IgD-negative memory B cell (primary cell): Measurements from ENCODE around the gene CDC42BPA. TPM values are rescaled to one million over a fixed set of nuclear protein-coding genes. Genes with fewer than 3 reads are reported as not detected.
"Not testable (repeated sequence)": the region's sequence is repeated elsewhere in the genome, so short reads cannot be mapped to it uniquely, and the experiment has no call there.

Experiments used
- H3K27ac Mint-ChIP-seq, 3 donors: one replicate each; pipeline ENCODE4 v1.8.0; 2020 to 2022; ENCODE audit warnings: mild to moderate bottlenecking in 3 of 3, mixed read lengths in 3 of 3, moderate library complexity in 1 of 3
- H3K27me3 Mint-ChIP-seq: one replicate; pipeline ENCODE4 v1.8.0; 2021; ENCODE audit warnings: mixed read lengths
- H3K36me3 Mint-ChIP-seq: one replicate; pipeline ENCODE4 v1.8.0; 2020; ENCODE audit warnings: mild to moderate bottlenecking, mixed read lengths
- H3K4me1 Mint-ChIP-seq, 3 donors: one replicate each; pipeline ENCODE4 v1.8.0; 2020 to 2022; ENCODE audit warnings: mixed read lengths in 3 of 3, mild to moderate bottlenecking in 1 of 3
- H3K4me3 Mint-ChIP-seq, 4 donors: one replicate each; pipeline ENCODE4 v1.8.0; 2020 to 2022; ENCODE audit warnings: mild to moderate bottlenecking in 4 of 4, mixed read lengths in 4 of 4, moderate library complexity in 3 of 4
- H3K9me3 Mint-ChIP-seq, 3 donors: one replicate each; pipeline ENCODE4 v1.8.0; 2020 to 2021; ENCODE audit warnings: mixed read lengths in 3 of 3, mild to moderate bottlenecking in 1 of 3
- polyA plus RNA-seq: library from polyadenylated mRNA; unstranded; fragments of 300-500 nt; fragmentation: Illumina TruSeq; gene quantifications from one replicate; pipeline ENCODE4 v1.2.3, GENCODE V29; 2021

CDC42BPA gene
- polyA plus RNA-seq, 1 donor from 2014 or later, result not detected

DNA sequence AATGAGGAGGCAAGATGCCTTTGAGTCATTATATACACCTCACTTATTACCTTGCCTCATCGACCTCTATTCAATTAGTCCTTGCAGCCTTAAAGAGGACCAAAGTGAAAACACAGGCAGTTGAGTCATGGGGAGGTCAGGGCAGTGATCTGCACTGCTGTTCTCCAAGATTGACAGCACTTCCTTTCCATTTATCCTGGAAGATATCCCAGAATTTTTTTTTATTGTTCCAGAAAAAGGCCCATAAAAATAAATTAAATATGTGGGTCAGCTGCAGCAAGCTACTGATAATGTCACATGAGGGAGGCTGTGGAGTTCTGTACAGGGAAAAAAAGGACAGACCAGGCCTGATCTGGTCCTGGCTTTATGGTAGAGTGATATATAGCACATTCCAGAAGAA lies 33.2 kb upstream of the CDC42BPA start:
- Mint-ChIP-seq H3K4me1 (no peaks in the 10 kb centered on the region), H3K36me3 (no peaks in the 10 kb centered on the region), H3K9me3 (peaks cover 0 to 4% (median 0%) of the 10 kb centered on the region in 3 donors), H3K4me3 (no peak overlapping the region), H3K27me3 (peaks cover 6% of the 10 kb centered on the region), H3K27ac (no peak overlapping the region)

DNA sequence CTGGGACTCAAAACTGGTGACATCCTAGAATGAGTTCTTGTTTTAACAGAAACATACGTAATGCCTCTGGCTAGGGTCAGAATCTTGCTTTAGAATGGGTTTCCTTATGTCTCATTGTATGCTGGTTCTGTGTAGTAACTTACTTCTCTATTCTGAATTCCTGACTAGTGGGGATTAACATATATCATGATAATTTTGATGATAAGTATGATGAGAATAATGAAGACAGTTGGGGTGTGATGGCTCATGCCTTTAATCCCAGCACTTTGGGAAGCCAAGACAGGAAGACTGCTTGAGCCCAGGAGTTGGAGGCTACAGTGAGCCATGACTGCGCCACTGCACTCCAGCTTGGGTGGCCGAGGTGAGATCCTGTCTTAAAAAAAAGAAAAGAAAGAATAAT lies 31.7 kb upstream of the CDC42BPA start:
- Mint-ChIP-seq H3K27me3 (peaks cover 1% of the 10 kb centered on the region), H3K4me3 (no peak overlapping the region), H3K4me1 (no peaks in the 10 kb centered on the region), H3K36me3 (no peaks in the 10 kb centered on the region), H3K27ac (no peak overlapping the region), H3K9me3 (peaks cover 0 to 4% (median 0%) of the 10 kb centered on the region in 3 donors)

DNA sequence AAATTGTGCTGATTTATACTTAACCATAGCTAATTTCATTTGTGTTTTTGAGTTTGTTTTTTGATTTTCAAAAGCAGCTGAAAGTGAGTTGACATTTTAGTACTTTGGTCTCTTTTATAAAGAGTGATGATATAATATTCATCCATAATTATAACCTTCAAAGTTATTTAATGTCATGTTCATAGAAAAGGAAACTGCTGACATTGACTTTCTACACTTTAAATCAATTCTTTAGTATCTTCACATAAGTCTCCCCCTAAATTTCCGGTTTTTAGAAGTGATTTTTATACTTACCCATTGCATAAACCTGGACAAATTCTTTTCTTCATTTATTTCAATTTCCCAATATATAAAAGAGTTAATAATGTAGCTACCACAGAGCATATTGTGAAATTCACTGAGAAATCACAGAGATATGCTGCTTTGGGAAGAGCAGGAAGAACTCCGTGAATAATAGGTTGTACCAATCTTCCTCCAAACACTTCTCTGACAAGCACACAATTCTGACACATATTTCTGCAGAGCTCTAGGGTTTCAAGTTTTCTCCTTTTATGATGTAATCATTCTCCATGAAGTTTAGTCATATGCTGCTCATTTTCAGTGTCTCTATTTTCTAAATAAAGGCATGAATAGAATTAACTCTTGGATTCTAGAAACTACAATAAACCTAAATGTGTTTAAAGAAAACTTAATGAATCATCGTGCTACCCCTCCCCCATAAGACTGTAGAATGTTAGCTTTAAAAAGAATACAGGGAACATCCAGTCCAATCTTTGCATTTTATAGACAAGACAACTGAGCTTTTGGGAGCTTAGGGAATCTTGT lies 25.6 kb upstream of the CDC42BPA start:
- peaks cover 1 to 7% (median 3%) of the 10 kb centered on the region in 3 donors for H3K9me3 Mint-ChIP-seq
- peaks cover 3% of the 10 kb centered on the region for H3K27me3 Mint-ChIP-seq
- no peaks in the 10 kb centered on the region for H3K36me3 Mint-ChIP-seq
- no peak overlapping the region for H3K27ac Mint-ChIP-seq
- no peaks in the 10 kb centered on the region for H3K4me1 Mint-ChIP-seq
- no peak overlapping the region for H3K4me3 Mint-ChIP-seq

DNA sequence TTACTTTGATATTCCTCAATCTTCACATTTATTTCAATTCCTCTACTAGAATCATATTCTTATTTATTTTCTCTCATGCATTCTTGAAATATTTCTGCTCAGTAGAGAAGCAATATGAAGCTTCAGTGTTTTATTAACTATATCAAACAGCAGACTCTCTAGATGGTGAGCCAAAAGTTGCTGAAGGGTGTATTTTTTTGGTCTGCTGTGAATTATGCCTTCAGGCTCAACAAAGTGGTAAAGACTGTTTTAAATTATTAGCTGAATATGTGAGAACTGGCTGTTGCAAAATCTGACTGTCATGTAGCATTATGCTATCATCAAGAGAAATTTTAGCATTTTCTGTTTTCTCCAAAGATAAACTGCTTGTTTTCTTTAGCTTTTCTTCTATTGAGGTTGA lies 24.9 kb upstream of the CDC42BPA start:
- Mint-ChIP-seq H3K36me3 (no peaks in the 10 kb centered on the region), H3K27me3 (peaks cover 3% of the 10 kb centered on the region), H3K9me3 (peaks cover 1 to 7% (median 3%) of the 10 kb centered on the region in 3 donors), H3K27ac (no peak overlapping the region), H3K4me3 (no peak overlapping the region), H3K4me1 (no peaks in the 10 kb centered on the region)

DNA sequence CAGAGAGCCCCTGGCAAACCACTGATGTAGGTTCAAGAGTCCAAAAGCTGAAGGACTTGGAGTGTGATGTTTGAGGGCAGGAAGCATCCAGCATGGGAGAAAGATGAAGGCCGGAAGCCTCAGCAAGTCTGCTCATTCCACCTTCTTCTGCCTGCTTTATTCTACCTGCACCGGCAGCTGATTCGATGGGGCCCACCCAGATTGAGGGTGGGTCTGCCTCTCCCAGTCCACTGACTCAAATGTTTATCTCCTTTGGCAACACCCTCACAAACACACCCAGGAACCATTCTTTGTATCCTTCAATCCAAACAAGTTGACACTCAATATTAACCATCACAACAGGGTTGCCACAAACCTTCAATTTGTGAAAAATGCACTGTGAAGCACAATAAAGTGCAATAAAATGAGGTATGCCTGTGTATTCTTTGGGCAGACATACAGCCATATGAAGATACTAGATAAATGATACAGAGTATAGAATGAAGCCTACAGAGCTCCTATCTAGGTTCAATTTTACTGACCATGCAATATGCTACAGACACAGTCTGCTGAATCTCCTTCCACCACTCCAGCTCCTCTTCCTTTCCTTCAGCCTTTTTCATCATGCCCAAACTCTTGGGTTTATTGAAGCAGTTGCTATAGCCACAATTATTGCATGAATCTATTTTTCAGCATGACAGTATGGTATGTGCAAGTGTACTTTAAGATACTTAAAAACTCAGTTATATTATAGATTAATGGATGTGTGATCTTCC lies 24.0 kb upstream of the CDC42BPA start:
- Mint-ChIP-seq H3K27ac (peak overlapping the region in 1 of 3 donors; percentile 33), H3K4me1 (no peaks in the 10 kb centered on the region), H3K9me3 (peaks cover 1 to 7% (median 2%) of the 10 kb centered on the region in 3 donors), H3K36me3 (no peaks in the 10 kb centered on the region), H3K27me3 (peaks cover 1% of the 10 kb centered on the region), H3K4me3 (no peak overlapping the region)

DNA sequence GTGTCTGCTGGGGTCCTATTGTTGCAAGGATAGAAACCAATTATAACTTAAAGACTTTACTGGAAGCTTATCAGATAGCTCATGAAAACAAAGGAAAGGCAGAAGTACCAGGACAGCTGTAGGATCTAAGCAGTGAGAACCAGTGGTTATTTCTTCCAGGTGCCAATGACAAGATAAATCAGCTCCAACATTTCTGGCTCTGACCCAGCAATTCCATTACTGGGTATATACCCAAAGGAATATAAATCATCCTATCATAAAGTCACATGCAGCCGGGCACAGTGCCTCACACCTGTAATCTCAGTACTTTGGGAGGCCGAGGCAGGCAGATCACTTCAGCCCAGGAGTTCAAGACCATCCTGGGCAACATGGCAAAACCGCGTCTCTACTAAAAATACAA lies 17.8 kb upstream of the CDC42BPA start:
- H3K27me3 Mint-ChIP-seq, H3K36me3 Mint-ChIP-seq, H3K4me1 Mint-ChIP-seq, H3K27ac Mint-ChIP-seq, H3K4me3 Mint-ChIP-seq: not testable (repeated sequence)
- peaks cover 0 to 13% (median 10%) of the 10 kb centered on the region in 3 donors for H3K9me3 Mint-ChIP-seq

DNA sequence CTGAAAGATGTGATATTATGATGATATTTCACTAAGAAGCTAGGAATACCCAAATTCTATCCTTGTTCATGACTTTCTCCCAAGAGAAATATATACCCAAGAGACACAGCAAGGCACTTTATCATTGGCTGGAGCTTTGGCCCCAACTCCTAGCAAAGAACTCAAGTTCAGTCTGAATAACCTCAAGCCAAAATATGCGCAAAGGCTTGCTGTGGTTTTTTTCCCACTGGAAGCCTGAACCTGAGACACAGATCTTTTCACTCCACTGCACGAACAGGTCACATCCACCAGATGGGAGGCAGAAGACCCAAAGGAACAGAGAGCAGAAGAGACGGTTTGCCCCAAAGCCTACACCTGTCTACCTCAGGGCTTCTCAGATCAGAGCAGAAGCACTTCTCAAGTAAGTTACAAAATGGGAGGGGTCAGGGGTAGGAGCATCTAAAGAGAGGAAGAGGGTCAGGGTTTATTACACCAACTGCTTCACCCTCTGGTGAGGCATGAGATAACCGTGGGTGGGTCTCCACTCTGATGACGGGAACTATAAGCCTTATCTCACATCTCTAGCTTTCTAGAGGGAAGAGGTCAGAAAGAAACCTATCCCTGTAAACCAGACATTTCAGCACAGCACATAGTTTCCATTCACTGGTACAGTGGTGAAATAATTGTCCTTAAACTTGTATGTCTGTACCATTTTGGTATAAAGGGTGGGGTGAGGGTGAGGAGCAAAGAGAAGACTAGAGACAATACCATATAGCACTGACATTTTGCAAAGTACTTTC lies 17.1 kb upstream of the CDC42BPA start:
- no peaks in the 10 kb centered on the region for H3K36me3 Mint-ChIP-seq
- peaks cover 2 to 13% (median 10%) of the 10 kb centered on the region in 3 donors for H3K9me3 Mint-ChIP-seq
- H3K4me3 Mint-ChIP-seq, result no peak overlapping the region
- no peaks in the 10 kb centered on the region for H3K4me1 Mint-ChIP-seq
- no peak overlapping the region for H3K27ac Mint-ChIP-seq
- H3K27me3 Mint-ChIP-seq, result no peaks in the 10 kb centered on the region

DNA sequence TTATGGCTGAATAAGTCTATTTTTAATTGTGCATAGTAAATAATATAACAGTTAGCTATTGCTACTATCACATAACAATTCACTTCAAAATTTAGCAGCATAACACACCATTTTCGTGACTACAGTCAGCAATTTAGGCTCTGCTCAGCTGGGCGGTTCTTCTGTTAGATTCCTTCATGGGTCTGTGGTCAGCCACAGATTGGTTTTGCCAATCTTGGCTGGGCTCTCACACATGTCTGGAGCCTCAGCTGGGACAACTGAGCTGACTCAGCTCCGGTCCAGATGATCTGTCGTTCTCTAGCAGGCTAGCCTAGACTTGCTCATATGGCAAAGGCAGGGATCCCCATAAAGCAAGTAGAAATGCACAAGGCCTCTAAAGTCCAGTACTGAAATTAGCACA lies 15.1 kb upstream of the CDC42BPA start:
- Mint-ChIP-seq H3K4me3 (no peak overlapping the region), H3K9me3 (peaks cover 2 to 10% (median 9%) of the 10 kb centered on the region in 3 donors), H3K36me3 (no peaks in the 10 kb centered on the region), H3K27me3 (peaks cover 2% of the 10 kb centered on the region), H3K27ac (no peak overlapping the region), H3K4me1 (no peaks in the 10 kb centered on the region)

DNA sequence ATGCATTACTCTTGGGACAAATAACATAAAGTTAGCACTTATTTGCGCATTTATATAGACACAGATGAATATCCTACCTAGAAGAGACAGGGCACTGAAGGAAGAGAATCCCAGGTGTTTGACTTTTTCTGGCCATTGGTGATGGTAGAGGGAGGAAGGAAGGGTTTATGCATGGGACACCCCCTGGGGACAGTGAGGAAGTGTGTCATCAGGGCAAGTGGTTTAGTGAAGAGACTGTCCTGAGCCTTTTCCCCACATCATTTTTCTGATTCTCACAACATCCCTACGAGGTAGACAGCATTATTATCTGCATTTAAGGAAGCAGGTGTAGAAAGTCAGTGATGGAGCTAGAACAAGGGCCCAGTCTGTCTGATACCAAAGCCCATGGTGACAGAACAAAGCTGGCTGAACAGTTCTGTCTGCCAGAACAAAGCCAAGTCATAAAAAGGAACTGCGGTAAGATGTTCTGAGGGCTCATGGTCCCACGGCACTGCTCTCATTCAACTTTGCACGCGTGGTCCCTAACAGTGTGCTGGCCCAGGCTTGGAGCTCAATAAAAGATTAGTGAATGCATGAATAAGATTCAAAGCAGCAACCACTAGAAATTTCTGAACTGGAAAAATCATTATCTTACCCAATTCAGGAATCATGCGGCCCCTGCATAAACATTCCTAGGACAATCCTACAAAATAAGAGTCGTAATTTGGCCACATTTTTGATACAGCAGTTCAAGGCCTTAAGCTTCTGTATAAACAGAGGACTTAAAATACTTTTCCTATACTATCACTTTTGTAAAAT lies 12.2 kb upstream of the CDC42BPA start:
- Mint-ChIP-seq H3K9me3 (peaks cover 2 to 10% (median 6%) of the 10 kb centered on the region in 3 donors), H3K27me3 (peaks cover 4% of the 10 kb centered on the region), H3K4me1 (no peaks in the 10 kb centered on the region)

DNA sequence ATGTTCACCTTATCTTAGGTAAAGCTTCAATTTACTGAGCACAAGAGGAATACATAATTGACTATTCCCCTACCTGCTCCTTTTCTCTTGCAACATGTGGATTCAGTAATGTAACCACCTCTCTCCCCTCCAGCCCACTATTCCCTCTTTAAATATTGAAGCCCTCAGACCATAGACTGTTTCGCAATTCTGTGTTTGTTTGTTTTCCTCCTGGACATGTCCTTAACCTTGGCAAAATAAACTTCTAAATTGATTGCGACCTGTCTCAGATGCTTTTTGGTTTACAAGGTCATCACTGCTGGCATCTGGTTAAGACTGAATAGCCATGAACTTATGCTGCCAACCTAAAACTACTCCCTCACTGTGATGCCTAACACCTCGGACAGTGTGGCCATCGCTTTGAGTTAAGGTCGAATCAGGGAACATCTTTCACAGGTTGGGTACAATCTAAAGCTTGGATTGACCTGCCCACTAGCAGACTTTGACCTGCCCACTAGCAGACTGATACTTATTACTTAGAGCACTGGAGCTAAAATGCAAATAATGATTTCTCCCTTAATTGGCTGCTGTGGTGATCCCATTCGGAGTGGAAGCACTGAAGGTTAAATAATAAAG lies 10.2 kb upstream of the CDC42BPA start:
- H3K27ac Mint-ChIP-seq, result no peak overlapping the region
- H3K4me3 Mint-ChIP-seq, result no peak overlapping the region
- peaks cover 5% of the 10 kb centered on the region for H3K27me3 Mint-ChIP-seq
- peaks cover 2 to 16% (median 5%) of the 10 kb centered on the region in 3 donors for H3K9me3 Mint-ChIP-seq
- no peaks in the 10 kb centered on the region for H3K4me1 Mint-ChIP-seq
- no peaks in the 10 kb centered on the region for H3K36me3 Mint-ChIP-seq

More for the DNA sequence above, 12.2 kb upstream of the CDC42BPA start:
- Mint-ChIP-seq H3K4me3 (no peak overlapping the region), H3K36me3 (no peaks in the 10 kb centered on the region), H3K27ac (no peak overlapping the region)

DNA sequence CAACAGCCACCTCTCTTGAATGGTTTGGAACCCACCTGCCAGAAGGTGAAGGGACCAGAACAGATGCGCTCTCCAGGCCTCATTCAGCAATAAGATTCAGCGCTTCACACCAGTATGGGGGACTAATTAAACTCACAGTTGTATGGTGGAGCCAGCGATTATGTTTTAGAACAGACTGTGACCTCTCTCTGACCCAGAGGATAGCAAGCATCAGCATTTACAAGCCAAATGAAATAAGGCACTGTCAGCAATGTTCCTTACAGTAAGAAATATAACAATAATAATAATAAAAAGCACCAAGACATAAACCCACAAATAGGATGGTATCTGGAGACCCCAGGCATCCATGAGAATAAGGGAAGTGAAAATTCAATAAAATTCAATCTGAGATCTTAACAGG lies 6.9 kb upstream of the CDC42BPA start:
- Mint-ChIP-seq H3K36me3 (no peaks in the 10 kb centered on the region), H3K4me1 (no peaks in the 10 kb centered on the region), H3K27ac (no peak overlapping the region), H3K4me3 (no peak overlapping the region), H3K9me3 (peaks cover 0 to 9% (median 0%) of the 10 kb centered on the region in 3 donors), H3K27me3 (peaks cover 19% of the 10 kb centered on the region)

DNA sequence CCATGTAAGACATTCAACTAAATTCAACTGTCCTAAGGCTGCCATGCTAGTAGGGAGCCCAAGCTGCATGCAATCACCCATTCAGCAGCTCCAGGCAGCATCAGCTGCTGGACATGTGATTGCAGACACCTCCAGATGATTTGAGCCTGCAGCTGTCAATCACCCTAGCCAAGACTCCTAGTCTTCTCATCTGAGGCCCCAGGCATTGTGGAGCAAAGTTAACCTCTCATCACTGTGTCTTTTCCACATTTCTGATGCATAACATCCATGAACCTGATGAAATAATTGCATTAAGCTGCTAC lies 5.6 kb upstream of the CDC42BPA start:
- no peak overlapping the region for H3K27ac Mint-ChIP-seq

DNA sequence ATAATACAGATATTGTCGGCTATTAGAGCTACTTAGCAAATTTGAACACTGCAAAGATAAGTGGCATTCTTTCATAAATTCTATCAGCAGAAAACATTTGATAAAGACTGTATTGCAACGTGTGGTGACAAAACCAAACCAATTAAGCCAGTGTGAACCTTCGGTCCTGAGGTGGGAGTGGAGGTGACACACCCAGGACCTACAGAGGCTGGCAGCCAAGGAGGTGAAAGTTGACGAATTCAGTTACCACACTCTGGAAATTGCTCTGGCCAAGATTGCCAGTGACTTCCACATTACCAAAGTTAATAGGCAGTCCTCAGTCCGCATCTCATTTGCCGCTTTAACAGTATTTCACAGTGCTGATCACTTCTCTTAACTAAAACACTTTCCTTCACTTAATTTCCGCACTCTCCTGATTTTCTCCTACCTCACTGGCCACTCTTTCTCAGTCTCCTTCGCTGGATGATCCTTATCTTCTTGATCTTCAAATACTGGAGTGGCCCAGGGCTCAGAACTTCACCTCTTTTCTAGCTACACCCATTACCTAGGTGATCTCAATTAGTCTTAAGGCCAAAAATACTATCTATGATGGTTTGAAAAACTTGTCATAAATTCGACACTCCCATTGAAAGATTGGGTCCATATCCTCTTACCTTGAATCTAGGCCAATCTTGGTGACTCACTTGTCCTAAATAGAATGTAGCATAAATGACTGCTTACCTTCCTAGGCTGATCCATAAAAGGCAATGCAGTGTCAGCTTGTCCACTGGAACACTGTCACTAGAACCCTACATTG lies 5.1 kb upstream of the CDC42BPA start:
- Mint-ChIP-seq H3K4me1 (peaks cover 0 to 4% (median 0%) of the 10 kb centered on the region in 3 donors), H3K9me3 (peaks cover 0 to 9% (median 0%) of the 10 kb centered on the region in 3 donors), H3K27me3 (peaks cover 28% of the 10 kb centered on the region), H3K4me3 (peak overlapping the region in 1 of 4 donors; percentile 5), H3K27ac (no peak overlapping the region), H3K36me3 (no peaks in the 10 kb centered on the region)

More for the DNA sequence above, 5.6 kb upstream of the CDC42BPA start:
- H3K9me3 Mint-ChIP-seq, result peaks cover 0 to 9% (median 0%) of the 10 kb centered on the region in 3 donors
- H3K36me3 Mint-ChIP-seq, result no peaks in the 10 kb centered on the region
- H3K4me3 Mint-ChIP-seq, result no peak overlapping the region
- H3K4me1 Mint-ChIP-seq, result peaks cover 0 to 4% (median 0%) of the 10 kb centered on the region in 3 donors
- H3K27me3 Mint-ChIP-seq, result peaks cover 25% of the 10 kb centered on the region
